T-helper 1 cell treated with Interleukin-12 subunit alpha and Interleukin-12 subunit beta and Interleukin-4 antibody, amounts not matched to agents 30 ng/mL and 1 ng/mL, for 36 hours (primary cell): Measurements from ENCODE around the gene ADAM10. TPM values are rescaled to one million over a fixed set of nuclear protein-coding genes. Genes with fewer than 3 reads are reported as not detected.

Experiments used
- intact Hi-C: fragments of 100-400 bp; cut with micrococcal nuclease; formaldehyde crosslinking; loops from one replicate; pipeline ENCODE4 v1.15.1; 2024
- total RNA-seq: library from RNA; stranded (reverse); gene quantifications from 2 replicates; pipeline ENCODE4 v1.2.3, GENCODE V29; 2022

ADAM10 gene
- total RNA-seq, 1 donor from 2014 or later = 173 TPM

DNA sequence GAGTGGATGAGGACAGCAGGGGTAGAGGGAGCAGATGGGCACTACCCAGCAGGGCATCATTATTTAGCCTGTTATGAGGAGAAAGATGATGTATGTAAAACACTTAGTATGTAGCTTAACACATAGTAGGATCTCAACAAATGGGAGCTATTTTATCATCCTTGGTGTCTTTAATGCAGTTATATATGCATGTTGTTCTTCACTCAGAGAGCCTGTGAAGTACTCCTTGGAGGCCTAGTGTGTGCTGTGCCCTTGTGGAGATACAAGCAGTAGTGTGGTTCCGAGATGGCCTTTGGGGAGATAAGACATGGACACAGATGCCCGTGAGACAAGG lies 193.5 kb downstream of the ADAM10 start:
- intact Hi-C loops = no loop called here

DNA sequence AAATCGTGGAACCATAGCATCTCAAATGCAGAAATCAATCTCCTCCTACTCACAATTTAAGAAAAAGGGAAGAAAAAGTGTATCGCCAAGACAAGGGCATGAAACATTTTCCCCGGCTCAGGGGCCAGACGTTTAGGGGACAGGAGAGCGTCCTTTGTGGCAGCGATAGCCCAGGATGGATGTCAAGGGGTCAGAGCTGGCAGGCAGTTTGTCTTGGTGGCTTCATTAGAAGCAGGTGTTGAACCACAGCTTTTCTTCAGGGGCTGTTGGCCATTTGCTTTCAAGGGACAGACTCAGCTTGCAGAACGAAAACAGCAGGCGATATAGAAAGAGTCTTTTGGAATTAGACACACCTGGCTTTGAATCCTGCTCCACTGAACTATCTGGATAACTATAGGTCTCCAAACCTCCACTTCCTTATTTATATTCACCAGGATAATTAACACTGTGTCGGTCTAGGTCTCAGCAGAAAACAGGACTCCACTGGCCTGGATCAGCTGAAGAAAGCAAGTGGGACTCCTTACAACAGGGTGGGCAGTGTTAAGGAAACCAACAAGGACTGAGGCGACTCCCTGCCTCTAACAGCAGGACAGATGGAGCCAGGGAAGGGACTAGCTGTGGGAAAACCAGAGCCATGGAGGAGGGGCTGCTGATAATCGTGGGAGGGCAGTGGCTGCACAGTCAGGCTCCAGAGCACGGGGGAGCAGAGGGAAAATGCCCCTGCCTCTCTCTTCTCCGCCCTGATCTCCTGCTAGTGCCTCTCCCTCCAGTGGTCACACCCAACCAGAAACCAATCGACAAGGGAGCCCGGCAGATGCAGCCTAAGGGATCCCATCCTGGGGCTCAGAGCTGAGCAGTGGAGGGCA lies 194.1 kb downstream of the ADAM10 start:
- intact Hi-C loops = no loop called here

- intact Hi-C loops = no loop called here
These were observed 194.7 kb downstream of the ADAM10 start for GRCh38 chr15:58554758-58555157.

DNA sequence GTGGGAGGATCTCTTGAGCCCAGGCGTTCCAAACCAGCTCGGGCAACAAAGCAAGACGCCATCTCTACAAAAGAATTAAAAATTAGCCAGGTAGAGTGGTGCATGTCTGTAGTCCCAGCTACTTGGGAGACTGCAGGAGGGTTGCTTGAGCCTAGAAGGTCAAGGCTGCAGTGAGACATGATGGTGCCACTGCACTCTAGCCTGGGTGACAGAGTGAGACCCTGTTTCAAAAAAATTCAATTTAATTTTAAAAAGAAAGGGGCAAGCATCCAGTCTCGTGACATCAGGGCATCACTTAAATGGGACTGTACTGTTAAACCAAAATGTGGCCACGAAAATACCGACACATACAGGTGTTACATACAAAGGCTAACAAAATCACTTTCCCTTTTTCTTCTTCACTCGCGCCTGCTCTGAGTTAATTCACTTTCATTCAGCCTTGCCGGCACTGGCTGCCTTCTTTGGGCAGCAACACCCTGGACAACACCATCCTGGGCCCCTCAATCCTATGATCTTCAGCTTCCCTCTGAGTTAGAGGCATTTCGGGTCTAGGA lies 196.1 kb downstream of the ADAM10 start:
- intact Hi-C loops = no loop called here

DNA sequence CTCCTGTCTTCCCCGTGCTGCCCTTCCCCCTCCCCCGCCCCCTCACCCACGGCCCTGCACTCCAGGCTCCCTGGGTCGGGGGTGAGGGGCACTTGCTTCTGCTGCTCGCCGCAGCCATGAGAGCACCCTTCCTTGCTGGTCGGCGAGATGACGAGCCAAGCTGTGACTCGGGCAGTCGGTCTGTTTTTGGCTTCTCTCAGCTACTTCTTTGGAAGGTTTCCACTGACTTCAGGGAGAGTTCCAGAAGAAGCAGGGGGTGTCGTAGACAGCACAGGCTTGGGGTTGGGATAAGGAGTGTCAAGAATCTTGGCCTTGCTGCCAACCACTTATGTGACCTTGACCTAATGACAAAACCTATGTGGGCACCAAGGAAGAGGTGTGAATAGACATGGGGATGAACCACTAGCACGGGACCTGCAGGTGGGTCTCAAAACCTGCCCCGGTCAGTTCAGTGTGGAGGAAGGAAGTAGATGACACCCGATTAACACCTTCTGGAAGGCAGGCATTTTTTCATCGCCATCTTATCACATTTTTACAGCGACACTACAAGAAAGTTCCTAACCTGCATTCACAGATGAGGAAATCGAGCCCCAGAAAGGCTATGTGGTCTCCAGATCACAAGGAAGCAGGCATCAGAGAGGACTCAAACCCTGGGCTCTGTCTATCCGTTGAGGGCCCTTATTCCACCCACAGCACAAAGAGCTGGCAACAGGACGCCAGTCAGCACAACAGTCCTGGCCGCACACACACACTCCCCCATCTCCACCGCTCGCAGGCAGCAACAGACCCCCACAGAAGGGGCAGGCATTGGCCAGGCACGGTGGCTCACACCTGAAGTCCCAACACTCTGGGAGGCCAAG lies 196.8 kb downstream of the ADAM10 start:
- intact Hi-C loops = no loop called here

GRCh38 chr15:58551764-58552504 lies 197.6 kb downstream of the ADAM10 start:
- intact Hi-C loops = no loop called here

- intact Hi-C loops = no loop called here
These were observed 198.3 kb downstream of the ADAM10 start for GRCh38 chr15:58551084-58551763.

- intact Hi-C loops = loop anchor here (5.0 kb wide), 2 partner anchors 77 to 92 kb away; no protein-coding TSS in a partner anchor
These were observed 199.8 kb downstream of the ADAM10 start for GRCh38 chr15:58549785-58550074.

GRCh38 chr15:58549013-58549784 lies 200.3 kb downstream of the ADAM10 start:
- intact Hi-C loops = loop anchor here (5.0 kb wide), 2 partner anchors 77 to 92 kb away; no protein-coding TSS in a partner anchor

GRCh38 chr15:58548308-58549012 lies 201.0 kb downstream of the ADAM10 start:
- intact Hi-C loops = loop anchor here (5.0 kb wide), 2 partner anchors 76 to 91 kb away; no protein-coding TSS in a partner anchor

GRCh38 chr15:58547628-58548307 lies 201.7 kb downstream of the ADAM10 start:
- intact Hi-C loops = loop anchor here (5.0 kb wide), 2 partner anchors 75 to 90 kb away; no protein-coding TSS in a partner anchor

DNA sequence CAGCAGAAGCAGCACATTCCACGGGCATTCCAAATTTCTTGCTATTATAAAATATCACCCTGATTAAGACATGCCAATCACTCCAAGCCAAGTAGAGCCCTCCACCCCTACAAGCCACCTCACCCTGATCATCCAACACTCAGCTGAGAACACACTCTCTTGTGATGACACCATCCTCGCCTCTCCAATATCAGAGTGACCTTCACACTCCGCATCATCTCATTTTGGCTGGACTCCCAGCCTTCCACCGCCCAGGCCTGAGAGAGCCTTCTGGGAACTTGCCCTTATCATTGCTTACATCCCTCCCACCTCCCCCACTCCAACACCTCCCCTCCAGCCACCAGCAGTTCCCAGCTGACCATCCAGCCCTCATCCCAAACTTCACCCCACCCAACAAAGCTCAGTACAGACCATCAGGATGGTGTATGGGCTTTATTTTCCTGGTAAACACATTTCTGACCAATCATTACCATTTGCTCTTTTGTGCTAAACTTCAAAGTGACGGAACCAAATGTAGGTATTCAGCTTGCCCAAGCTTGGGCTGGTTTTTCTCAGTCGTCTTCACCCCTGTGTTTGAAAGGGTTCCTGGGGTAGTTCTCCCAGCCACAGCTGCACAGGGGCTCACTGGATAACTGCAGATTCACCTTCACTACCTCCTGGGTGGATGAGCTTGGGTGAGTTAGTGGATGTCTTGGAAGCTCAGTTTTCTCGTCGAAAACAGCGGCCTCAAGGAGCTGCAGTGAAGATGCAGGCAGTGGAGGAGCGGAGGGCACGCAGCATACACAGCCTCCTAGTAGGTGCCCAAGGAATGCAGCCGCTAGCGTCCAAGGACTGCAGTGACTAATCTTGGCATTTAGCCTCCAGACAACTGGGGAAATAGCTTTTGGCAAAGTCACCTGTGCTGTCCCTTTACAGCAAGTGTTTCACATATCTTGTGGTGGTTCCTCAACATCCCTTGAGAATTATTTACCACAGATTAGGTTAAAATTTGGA lies 202.6 kb downstream of the ADAM10 start:
- intact Hi-C loops = loop anchor here (5.0 kb wide), 2 partner anchors 75 to 90 kb away; no protein-coding TSS in a partner anchor

DNA sequence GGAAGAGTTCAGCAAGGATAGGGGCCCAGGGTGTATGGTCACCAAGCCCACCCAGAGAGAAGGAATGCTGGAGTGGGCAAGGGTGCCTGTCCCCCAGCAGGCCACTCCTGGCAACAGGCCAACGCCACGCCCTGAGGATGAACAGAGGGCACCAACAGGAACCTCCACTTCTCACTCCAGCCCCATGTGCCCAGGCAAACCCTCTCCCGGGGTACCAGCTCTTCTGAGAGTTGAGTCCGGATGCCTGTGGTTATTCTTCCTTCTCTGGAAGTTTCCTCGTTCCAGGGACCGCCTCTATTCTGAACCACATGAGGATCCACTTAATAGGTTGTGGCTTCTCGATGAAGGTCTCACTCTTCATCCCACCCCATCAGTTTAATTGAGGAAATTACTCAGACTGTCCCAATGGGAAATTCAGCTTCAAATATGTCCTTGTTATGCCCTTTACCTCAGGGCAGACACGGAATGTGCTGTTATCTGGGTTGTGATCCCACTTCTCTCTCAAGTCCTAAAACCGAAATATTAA lies 203.4 kb downstream of the ADAM10 start:
- intact Hi-C loops = loop anchor here (5.0 kb wide), 2 partner anchors 74 to 89 kb away; no protein-coding TSS in a partner anchor

DNA sequence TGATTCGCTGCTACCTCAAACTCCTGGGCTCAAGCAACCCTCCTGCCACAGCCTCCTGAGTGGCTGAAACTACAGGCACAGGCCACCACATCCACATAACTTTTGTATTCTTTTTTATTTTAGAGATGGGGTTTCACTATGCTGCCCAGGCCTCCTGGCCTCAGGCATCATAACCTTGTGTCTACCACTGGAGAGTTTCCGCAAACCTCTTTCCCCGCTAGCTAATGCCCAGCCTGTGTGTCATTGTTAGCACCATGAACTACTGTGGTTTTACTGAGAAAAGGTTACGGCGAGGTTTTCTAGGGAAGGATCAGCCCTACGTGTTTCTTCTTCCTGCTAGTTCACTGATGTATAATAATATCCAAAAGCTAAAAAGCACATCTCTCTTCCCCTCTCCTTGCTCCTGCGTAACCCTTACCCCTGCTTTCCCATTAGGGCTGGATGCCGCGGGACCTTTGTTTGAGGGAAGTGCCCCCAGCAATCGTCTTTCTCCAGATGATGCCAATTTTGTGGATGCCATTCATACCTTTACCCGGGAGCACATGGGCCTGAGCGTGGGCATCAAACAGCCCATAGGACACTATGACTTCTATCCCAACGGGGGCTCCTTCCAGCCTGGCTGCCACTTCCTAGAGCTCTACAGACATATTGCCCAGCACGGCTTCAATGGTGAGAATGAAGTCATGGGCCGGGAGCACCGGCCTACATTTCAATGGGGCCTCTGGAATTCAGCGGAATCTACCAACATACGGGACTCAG lies 204.0 kb downstream of the ADAM10 start:
- intact Hi-C loops = loop anchor here (1.0 to 5.0 kb wide), 9 partner anchors 27 to 275 kb away; partner anchors contain the start of genes ADAM10 and MINDY2

- intact Hi-C loops = loop anchor here (1.0 to 5.0 kb wide), 9 partner anchors 26 to 274 kb away; partner anchors contain the start of genes ADAM10 and MINDY2
These were observed 204.8 kb downstream of the ADAM10 start for GRCh38 chr15:58544756-58545155.
